Measurements from ENCODE around the gene FBN1. TPM values are rescaled to one million over a fixed set of nuclear protein-coding genes. Genes with fewer than 3 reads are reported as not detected.

Gene FBN1
- total RNA-seq, 1 donor from 2014 or later, result 0.62 TPM

GRCh38 chr15:48421362-48421761, 224.1 kb downstream of the FBN1 start:
- H3K4me3 Mint-ChIP-seq, result no peak overlapping the region
- peaks cover 2% of the 10 kb centered on the region for H3K27me3 Mint-ChIP-seq
- TF ChIP-seq, protein P1, sequence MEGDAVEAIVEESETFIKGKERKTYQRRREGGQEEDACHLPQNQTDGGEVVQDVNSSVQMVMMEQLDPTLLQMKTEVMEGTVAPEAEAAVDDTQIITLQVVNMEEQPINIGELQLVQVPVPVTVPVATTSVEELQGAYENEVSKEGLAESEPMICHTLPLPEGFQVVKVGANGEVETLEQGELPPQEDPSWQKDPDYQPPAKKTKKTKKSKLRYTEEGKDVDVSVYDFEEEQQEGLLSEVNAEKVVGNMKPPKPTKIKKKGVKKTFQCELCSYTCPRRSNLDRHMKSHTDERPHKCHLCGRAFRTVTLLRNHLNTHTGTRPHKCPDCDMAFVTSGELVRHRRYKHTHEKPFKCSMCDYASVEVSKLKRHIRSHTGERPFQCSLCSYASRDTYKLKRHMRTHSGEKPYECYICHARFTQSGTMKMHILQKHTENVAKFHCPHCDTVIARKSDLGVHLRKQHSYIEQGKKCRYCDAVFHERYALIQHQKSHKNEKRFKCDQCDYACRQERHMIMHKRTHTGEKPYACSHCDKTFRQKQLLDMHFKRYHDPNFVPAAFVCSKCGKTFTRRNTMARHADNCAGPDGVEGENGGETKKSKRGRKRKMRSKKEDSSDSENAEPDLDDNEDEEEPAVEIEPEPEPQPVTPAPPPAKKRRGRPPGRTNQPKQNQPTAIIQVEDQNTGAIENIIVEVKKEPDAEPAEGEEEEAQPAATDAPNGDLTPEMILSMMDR (IDR thresholded peaks at IDR 0.05), result no peak
- DNase-seq, result no peak
- ATAC-seq (ENCODE audit: low read depth), result no peak
- H3K36me3 Mint-ChIP-seq (ENCODE audit: low read depth), result no peaks in the 10 kb centered on the region
- H3K4me1 Mint-ChIP-seq, result no peaks in the 10 kb centered on the region
- no peak overlapping the region for H3K27ac Mint-ChIP-seq
- ChIA-PET CTCF (no interaction called here), POLR2A (no interaction called here)
- no peaks in the 10 kb centered on the region for H3K9me3 Mint-ChIP-seq
- intact Hi-C loops (cut with micrococcal nuclease), result no loop called here

GRCh38 chr15:48419896-48420295, 225.6 kb downstream of the FBN1 start:
- ChIA-PET POLR2A (no interaction called here), CTCF (no interaction called here)
- H3K4me3 Mint-ChIP-seq, result no peak overlapping the region
- intact Hi-C loops (cut with micrococcal nuclease), result no loop called here
- no peaks in the 10 kb centered on the region for H3K4me1 Mint-ChIP-seq
- DNase-seq, result no peak
- H3K27ac Mint-ChIP-seq, result no peak overlapping the region
- no peaks in the 10 kb centered on the region for H3K9me3 Mint-ChIP-seq
- ATAC-seq (ENCODE audit: low read depth), result no peak
- no peaks in the 10 kb centered on the region for H3K36me3 Mint-ChIP-seq (ENCODE audit: low read depth)
- H3K27me3 Mint-ChIP-seq, result peaks cover 7% of the 10 kb centered on the region
- TF ChIP-seq, protein P1 (IDR thresholded peaks at IDR 0.05), result no peak

DNA sequence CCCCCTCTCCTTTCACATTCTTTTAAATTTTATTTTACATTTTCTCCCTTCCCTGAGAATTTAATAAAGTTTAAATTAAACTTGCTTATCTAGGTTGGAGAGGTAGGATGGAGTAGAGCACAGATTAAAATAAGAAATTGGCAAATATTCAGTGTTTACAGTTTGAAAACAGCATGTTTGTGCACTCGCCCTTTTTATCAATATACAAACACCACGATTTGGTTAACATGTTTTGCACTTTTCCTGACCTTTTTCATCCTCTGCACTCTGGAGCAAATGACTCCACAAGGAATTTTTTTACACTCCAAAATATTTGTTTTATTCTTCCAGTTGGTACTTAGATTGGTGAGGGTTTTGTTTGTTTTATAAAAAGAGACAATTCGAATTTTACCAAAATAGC, 227.2 kb downstream of the FBN1 start:
- intact Hi-C loops (cut with micrococcal nuclease), result no loop called here
- no peak for ATAC-seq (ENCODE audit: low read depth)
- Mint-ChIP-seq H3K9me3 (no peaks in the 10 kb centered on the region), H3K27ac (no peak overlapping the region), H3K27me3 (peaks cover 7% of the 10 kb centered on the region), H3K4me1 (no peaks in the 10 kb centered on the region), H3K4me3 (no peak overlapping the region), H3K36me3 (ENCODE audit: low read depth) (no peaks in the 10 kb centered on the region)
- ChIA-PET CTCF (no interaction called here), POLR2A (no interaction called here)
- TF ChIP-seq, protein P1 (IDR thresholded peaks at IDR 0.05), result no peak
- DNase-seq, result no peak

- CTCF ChIA-PET, result no interaction called here
- intact Hi-C loops (cut with micrococcal nuclease), result no loop called here
Measured at GRCh38 chr15:48416301-48416700, 229.2 kb downstream of the FBN1 start.

DNA sequence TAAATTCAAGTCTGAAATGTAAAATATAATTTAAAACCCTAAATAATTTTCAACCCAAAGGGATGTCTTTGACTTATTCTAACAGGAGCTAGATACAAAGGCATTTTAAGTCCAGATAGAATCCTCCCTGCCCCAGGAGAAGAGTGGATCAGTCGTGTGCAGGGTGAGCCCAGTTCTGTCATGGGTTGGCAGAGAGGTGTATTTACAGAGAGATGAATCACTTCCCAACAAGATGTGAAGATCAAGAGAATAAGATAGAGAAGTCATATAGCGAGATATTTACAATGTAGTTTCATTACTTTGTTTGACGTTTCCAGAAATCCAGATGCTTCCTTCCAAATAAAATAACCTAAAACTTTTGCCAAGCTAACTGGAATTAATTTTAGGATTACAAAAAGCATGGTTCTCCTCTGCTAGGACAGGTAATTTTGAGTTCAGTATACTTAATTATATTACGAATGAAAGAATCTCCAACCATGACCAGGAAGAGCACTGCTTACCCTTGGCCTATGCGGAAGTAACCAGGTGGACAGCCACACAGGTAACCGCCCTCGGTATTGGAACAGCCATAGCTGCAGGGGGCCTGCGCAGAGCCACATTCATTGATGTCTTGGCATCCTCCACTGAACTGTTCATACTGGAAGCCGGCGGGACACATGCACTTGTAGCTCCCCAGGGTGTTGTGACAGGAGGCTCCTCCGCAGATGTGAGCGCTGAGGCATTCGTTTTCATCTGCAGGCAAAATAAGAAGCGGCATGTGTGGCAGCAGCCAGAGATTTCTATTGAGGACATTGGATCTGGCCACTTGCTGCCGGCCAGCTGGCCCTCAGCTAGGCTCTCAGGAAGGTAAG, 230.2 kb downstream of the FBN1 start:
- H3K4me3 Mint-ChIP-seq, result no peak overlapping the region
- H3K27me3 Mint-ChIP-seq, result peaks cover 7% of the 10 kb centered on the region
- ChIA-PET CTCF (no interaction called here), POLR2A (no interaction called here)
- intact Hi-C loops (cut with micrococcal nuclease), result no loop called here
- DNase-seq, result no peak
- no peak overlapping the region for H3K27ac Mint-ChIP-seq
- H3K4me1 Mint-ChIP-seq, result no peaks in the 10 kb centered on the region
- ATAC-seq (ENCODE audit: low read depth), result no peak
- H3K36me3 Mint-ChIP-seq (ENCODE audit: low read depth), result no peaks in the 10 kb centered on the region
- TF ChIP-seq, protein P1 (IDR thresholded peaks at IDR 0.05), result no peak
- no peaks in the 10 kb centered on the region for H3K9me3 Mint-ChIP-seq

More at GRCh38 chr15:48416301-48416700, 229.2 kb downstream of the FBN1 start:
- Mint-ChIP-seq H3K36me3 (ENCODE audit: low read depth) (no peaks in the 10 kb centered on the region), H3K27ac (no peak overlapping the region), H3K4me3 (no peak overlapping the region), H3K4me1 (no peaks in the 10 kb centered on the region), H3K27me3 (peaks cover 7% of the 10 kb centered on the region), H3K9me3 (no peaks in the 10 kb centered on the region)
- DNase-seq, result no peak
- no peak for ATAC-seq (ENCODE audit: low read depth)
- TF ChIP-seq, protein P1 (IDR thresholded peaks at IDR 0.05), result no peak
- POLR2A ChIA-PET, result no interaction called here
